HCT116 (cell line): ENCODE measurements around the gene CAMK1D. TPM values are rescaled to one million over a fixed set of nuclear protein-coding genes. Genes with fewer than 3 reads are reported as not detected.

Source experiments
- ATAC-seq: fragments of 200-7000 bp; cut with Tn5 transposase; 2 replicates; pipeline ENCODE4 v1.9.1; 2020; ENCODE audit warnings: mild to moderate bottlenecking, moderate library complexity
- BruUV-seq: library from RNA; stranded (reverse); fragments of 400-500 nt; replicated peaks from 2 replicates; lab custom pipeline; 2021; lab: Mats Ljungman, UMichigan
- CTCF ChIA-PET: fragments of 300-600 bp; sonication (Branson Sonifier 250); formaldehyde crosslinking; loops from one replicate; lab custom pipeline; 2021; ENCODE audit warnings: antibody characterized with exemption; lab: Charles Lee
- POLR2A ChIA-PET: fragments of 300-600, 350-600 bp; sonication (Branson Sonifier 250); formaldehyde crosslinking; loops from one replicate; lab custom pipeline; 2021; ENCODE audit warnings: antibody characterized with exemption; lab: Charles Lee
- RAD21 ChIA-PET, 2 experiments: fragments of 300-600 bp; sonication (Branson Sonifier 250); formaldehyde crosslinking; loops; one replicate each; lab custom pipeline; 2023; ENCODE audit warnings: low total read pairs in 2 of 2; ENCODE audit not compliant: uncharacterized antibody in 2 of 2, unreplicated experiment in 2 of 2, low non-redundant PET in 1 of 2; lab: Charles Lee
- DNase-seq: peaks from one replicate; pipeline ENCODE4 v3.0.0-alpha.2; 2010; ENCODE audit warnings: low read depth, low spot score
- H2AFZ ChIP-seq: fragments of 200-600 bp; shearing (Covaris generic), sonication (generic); 2 replicates; pipeline ENCODE4 v1.6.1; 2017; ENCODE audit warnings: low read depth, mixed run types, mixed read lengths, antibody characterized with exemption, low read length; ENCODE audit not compliant: poor library complexity, severe bottlenecking
- H3K27ac ChIP-seq: 2 replicates; pipeline ENCODE4 v1.5.1; 2012; ENCODE audit warnings: low read depth, low read length
- H3K27me3 ChIP-seq: fragments of 200-600 bp; sonication (generic); 2 replicates; pipeline ENCODE4 v1.6.1; 2016; ENCODE audit warnings: mixed run types, low read length, mixed read lengths; ENCODE audit not compliant: insufficient read depth
- H3K36me3 ChIP-seq, 2 experiments: fragments of 200-500 bp in 1 of 2; fragments of 200-600 bp in 1 of 2; sonication (Bioruptor generic) in 1 of 2; sonication (generic) in 1 of 2; 2 replicates each; pipeline versions ENCODE4 v1.5.1 to v1.6.1; 2014 to 2016; ENCODE audit warnings: low read length in 2 of 2, inconsistent platforms in 1 of 2, mixed read lengths in 1 of 2, mixed run types in 1 of 2; ENCODE audit not compliant: insufficient read depth in 2 of 2, control insufficient read depth in 1 of 2
- H3K4me1 ChIP-seq, 2 experiments: fragments of 200-600 bp in 1 of 2; sonication (generic) in 1 of 2; 2 replicates each; pipeline versions ENCODE4 v1.5.1 to v1.6.1; 2012 to 2017; ENCODE audit warnings: low read length in 2 of 2, inconsistent platforms in 1 of 2, mild to moderate bottlenecking in 1 of 2, mixed read lengths in 1 of 2, mixed run types in 1 of 2, moderate library complexity in 1 of 2; ENCODE audit not compliant: insufficient read depth in 2 of 2, control insufficient read depth in 1 of 2
- H3K4me2 ChIP-seq: fragments of 200-600 bp; sonication (generic); 2 replicates; pipeline ENCODE4 v1.6.1; 2017; ENCODE audit warnings: mixed run types, low read length, mixed read lengths
- H3K4me3 ChIP-seq, 2 experiments: fragments of 200-600 bp in 1 of 2; sonication (generic) in 1 of 2; replicated peaks in 1 of 2; 2 replicates each; pipeline ENCODE4 v1.5.1; 2011 to 2016; ENCODE audit warnings: low read length in 2 of 2, control low read depth in 1 of 2, low read depth in 1 of 2, mild to moderate bottlenecking in 1 of 2, mixed read lengths in 1 of 2, mixed run types in 1 of 2
- H3K79me2 ChIP-seq: fragments of 200-600 bp; sonication (generic); 2 replicates; pipeline ENCODE4 v1.6.1; 2017; ENCODE audit warnings: mild to moderate bottlenecking, mixed run types, low read length, moderate library complexity, mixed read lengths; ENCODE audit not compliant: insufficient read depth
- H3K9ac ChIP-seq: fragments of 200-600 bp; sonication (generic); 2 replicates; pipeline ENCODE4 v1.6.1; 2016; ENCODE audit warnings: low read length, mixed read lengths
- H3K9me2 ChIP-seq: fragments of 200-600 bp; sonication (generic), shearing (Covaris generic); 2 replicates; pipeline ENCODE4 v1.6.1; 2017; ENCODE audit warnings: mixed run types, mild to moderate bottlenecking, moderate library complexity; ENCODE audit not compliant: insufficient read depth
- H3K9me3 ChIP-seq, 2 experiments: fragments of 200-500 bp in 1 of 2; fragments of 200-600 bp in 1 of 2; sonication (Bioruptor generic) in 1 of 2; sonication (generic) in 1 of 2; 2 replicates each; pipeline ENCODE4 v1.6.1; 2014 to 2017; ENCODE audit warnings: low read length in 2 of 2, mixed read lengths in 2 of 2, inconsistent platforms in 1 of 2, low read depth in 1 of 2, mild to moderate bottlenecking in 1 of 2, mixed run types in 1 of 2, moderate library complexity in 1 of 2; ENCODE audit not compliant: control insufficient read depth in 1 of 2, insufficient read depth in 1 of 2
- H4K20me1 ChIP-seq: fragments of 200-600 bp; sonication (generic), shearing (Covaris generic); 2 replicates; pipeline ENCODE4 v1.6.1; 2017; ENCODE audit warnings: mixed run types, mild to moderate bottlenecking, moderate library complexity; ENCODE audit not compliant: insufficient read depth
- CBX3 ChIP-seq: IDR thresholded peaks from 2 replicates; pipeline ENCODE4 v1.6.1; 2012; ENCODE audit warnings: low read depth
- EGR1 ChIP-seq: IDR thresholded peaks from 2 replicates; pipeline ENCODE4 v1.6.1; 2012; ENCODE audit warnings: low read depth
- ELF1 ChIP-seq: IDR thresholded peaks from 2 replicates; pipeline ENCODE4 v1.6.1; 2012; ENCODE audit warnings: low read depth, borderline replicate concordance
- FOSL1 ChIP-seq: IDR thresholded peaks from 2 replicates; pipeline ENCODE4 v1.6.1; 2012; ENCODE audit warnings: low read depth
- POLR2AphosphoS5 ChIP-seq: IDR thresholded peaks from 2 replicates; pipeline ENCODE4 v1.6.1; 2011; ENCODE audit warnings: mild to moderate bottlenecking, low read depth, low read length, moderate library complexity
- SP1 ChIP-seq: IDR thresholded peaks from 2 replicates; pipeline ENCODE4 v1.6.1; 2012; ENCODE audit warnings: low read depth
- SRF ChIP-seq: IDR thresholded peaks from 2 replicates; pipeline ENCODE4 v1.6.1; 2012; ENCODE audit warnings: low read depth
- YY1 ChIP-seq: IDR thresholded peaks from 2 replicates; pipeline ENCODE4 v1.6.1; 2011; ENCODE audit warnings: low read length, low read depth, moderate library complexity, mild to moderate bottlenecking; ENCODE audit not compliant: insufficient replicate concordance; ENCODE audit errors: extremely low read depth
- ZFX ChIP-seq: fragments of 450-650 bp; IDR thresholded peaks from 2 replicates; pipeline ENCODE4 v1.6.1; 2017
- intact Hi-C: fragments of 100-400 bp; cut with micrococcal nuclease; formaldehyde crosslinking; loops from 2 replicates; pipeline ENCODE4 v1.10.0; 2022
- total RNA-seq: library from RNA; stranded (reverse); gene quantifications from one replicate; pipeline ENCODE4 v1.2.1, GENCODE V29; 2021; ENCODE audit not compliant: unreplicated experiment
- TF ChIP-seq, protein P1 (sequence below), 3 experiments: fragments of 200-600 bp in 1 of 3; sonication (generic) in 1 of 3; IDR thresholded peaks in 2 of 3; conservative IDR thresholded peaks in 1 of 3; 2 replicates each; pipeline ENCODE4 v1.5.1; 2012 to 2017; ENCODE audit warnings: low read depth in 2 of 3, low read length in 2 of 3, antibody characterized with exemption in 1 of 3, borderline replicate concordance in 1 of 3, control low read depth in 1 of 3, mild to moderate bottlenecking in 1 of 3, mixed read lengths in 1 of 3, mixed run types in 1 of 3, moderate library complexity in 1 of 3; ENCODE audit not compliant: insufficient read depth in 1 of 3
- TF ChIP-seq, protein P2 (sequence below): IDR thresholded peaks from 2 replicates; pipeline ENCODE4 v1.6.1; 2012; ENCODE audit warnings: low read depth
- TF ChIP-seq, protein P3 (sequence below): IDR thresholded peaks from 2 replicates; pipeline ENCODE4 v1.6.1; 2012

The CAMK1D gene
- total RNA-seq, 1 experiment from 2014 or later, result 9.6 TPM

DNA sequence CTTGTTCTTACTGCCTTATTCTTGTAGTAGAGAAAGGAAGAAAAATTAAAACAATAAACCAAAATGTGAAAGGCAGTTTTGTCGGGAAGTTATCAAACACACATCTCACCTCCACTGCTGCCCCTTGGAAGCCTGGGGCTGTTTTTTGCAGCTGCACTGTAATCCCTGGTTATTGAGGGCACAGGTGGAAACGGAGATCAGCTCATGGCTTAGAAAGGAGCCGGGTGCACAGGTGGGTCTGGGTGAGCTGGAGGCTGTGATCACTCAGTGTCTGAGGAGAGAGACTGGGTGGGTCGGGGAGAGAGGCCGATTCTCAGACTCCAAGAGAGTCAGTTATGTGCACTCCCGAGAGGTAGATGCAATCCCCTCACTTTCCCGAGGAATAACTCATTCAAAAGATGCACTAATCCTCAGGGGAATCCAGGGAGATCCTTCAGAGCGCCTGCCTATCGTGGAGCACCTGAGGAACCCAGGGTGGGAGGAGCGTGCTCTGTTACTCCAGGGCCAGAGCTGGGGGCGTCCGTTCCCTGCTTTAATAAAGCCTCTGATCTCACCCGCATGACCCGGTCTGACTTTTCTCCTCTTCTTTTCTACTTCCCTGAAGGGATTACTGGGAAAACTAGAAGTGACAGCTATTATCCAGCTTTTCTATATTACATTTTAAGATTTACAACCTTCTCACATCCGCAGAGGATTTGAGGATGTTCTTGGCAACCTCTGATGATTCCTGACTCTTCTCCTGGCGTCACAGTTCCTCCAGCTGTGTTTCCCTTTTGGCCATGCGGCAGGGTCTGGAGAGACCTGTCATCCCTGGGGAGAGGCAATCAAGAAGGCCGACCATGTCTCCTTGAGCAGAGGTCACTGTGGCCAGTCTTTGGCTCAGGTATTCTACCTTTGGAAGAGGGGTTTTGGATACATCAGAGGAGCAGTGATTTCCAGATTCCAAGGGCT, 82.1 kb downstream of the CAMK1D start:
- RAD21 ChIA-PET, result no interaction called here
- H3K36me3 ChIP-seq, result no peaks in the 10 kb centered on the region
- CTCF ChIA-PET, result no interaction called here
- H4K20me1 ChIP-seq, result no peaks in the 10 kb centered on the region
- TF ChIP-seq SRF (no peak), YY1 (no peak), ELF1 (no peak), EGR1 (no peak), CBX3 (no peak), FOSL1 (no peak), SP1 (no peak), POLR2AphosphoS5 (no peak), ZFX (no peak)
- TF ChIP-seq, protein P1, sequence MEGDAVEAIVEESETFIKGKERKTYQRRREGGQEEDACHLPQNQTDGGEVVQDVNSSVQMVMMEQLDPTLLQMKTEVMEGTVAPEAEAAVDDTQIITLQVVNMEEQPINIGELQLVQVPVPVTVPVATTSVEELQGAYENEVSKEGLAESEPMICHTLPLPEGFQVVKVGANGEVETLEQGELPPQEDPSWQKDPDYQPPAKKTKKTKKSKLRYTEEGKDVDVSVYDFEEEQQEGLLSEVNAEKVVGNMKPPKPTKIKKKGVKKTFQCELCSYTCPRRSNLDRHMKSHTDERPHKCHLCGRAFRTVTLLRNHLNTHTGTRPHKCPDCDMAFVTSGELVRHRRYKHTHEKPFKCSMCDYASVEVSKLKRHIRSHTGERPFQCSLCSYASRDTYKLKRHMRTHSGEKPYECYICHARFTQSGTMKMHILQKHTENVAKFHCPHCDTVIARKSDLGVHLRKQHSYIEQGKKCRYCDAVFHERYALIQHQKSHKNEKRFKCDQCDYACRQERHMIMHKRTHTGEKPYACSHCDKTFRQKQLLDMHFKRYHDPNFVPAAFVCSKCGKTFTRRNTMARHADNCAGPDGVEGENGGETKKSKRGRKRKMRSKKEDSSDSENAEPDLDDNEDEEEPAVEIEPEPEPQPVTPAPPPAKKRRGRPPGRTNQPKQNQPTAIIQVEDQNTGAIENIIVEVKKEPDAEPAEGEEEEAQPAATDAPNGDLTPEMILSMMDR (IDR thresholded peaks at IDR 0.05 in 2 of 3, conservative IDR thresholded peaks at IDR 0.05 in 1 of 3; ENCODE audit: borderline replicate concordance in 1 of 3, insufficient read depth in 1 of 3, low read depth in 2 of 3, low read length in 2 of 3), result no peak
- TF ChIP-seq, protein P2, sequence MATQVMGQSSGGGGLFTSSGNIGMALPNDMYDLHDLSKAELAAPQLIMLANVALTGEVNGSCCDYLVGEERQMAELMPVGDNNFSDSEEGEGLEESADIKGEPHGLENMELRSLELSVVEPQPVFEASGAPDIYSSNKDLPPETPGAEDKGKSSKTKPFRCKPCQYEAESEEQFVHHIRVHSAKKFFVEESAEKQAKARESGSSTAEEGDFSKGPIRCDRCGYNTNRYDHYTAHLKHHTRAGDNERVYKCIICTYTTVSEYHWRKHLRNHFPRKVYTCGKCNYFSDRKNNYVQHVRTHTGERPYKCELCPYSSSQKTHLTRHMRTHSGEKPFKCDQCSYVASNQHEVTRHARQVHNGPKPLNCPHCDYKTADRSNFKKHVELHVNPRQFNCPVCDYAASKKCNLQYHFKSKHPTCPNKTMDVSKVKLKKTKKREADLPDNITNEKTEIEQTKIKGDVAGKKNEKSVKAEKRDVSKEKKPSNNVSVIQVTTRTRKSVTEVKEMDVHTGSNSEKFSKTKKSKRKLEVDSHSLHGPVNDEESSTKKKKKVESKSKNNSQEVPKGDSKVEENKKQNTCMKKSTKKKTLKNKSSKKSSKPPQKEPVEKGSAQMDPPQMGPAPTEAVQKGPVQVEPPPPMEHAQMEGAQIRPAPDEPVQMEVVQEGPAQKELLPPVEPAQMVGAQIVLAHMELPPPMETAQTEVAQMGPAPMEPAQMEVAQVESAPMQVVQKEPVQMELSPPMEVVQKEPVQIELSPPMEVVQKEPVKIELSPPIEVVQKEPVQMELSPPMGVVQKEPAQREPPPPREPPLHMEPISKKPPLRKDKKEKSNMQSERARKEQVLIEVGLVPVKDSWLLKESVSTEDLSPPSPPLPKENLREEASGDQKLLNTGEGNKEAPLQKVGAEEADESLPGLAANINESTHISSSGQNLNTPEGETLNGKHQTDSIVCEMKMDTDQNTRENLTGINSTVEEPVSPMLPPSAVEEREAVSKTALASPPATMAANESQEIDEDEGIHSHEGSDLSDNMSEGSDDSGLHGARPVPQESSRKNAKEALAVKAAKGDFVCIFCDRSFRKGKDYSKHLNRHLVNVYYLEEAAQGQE, result no peak
- TF ChIP-seq, protein P3, sequence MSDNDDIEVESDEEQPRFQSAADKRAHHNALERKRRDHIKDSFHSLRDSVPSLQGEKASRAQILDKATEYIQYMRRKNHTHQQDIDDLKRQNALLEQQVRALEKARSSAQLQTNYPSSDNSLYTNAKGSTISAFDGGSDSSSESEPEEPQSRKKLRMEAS, result no peak
- no peak overlapping the region for H2AFZ ChIP-seq
- ATAC-seq (no peak), DNase-seq (no peak)
- intact Hi-C loops, result no loop called here
- no peaks in the 10 kb centered on the region for H3K9me3 ChIP-seq
- H3K79me2 ChIP-seq, result no peaks in the 10 kb centered on the region
- BruUV-seq, result no TSS peak
- no peak overlapping the region for H3K9ac ChIP-seq
- POLR2A ChIA-PET, result no interaction called here
- H3K4me2 ChIP-seq, result no peak overlapping the region
- H3K27me3 ChIP-seq, result no peaks in the 10 kb centered on the region
- H3K4me3 ChIP-seq, result no peak overlapping the region
- no peaks in the 10 kb centered on the region for H3K4me1 ChIP-seq
- no peaks in the 10 kb centered on the region for H3K9me2 ChIP-seq
- no peak overlapping the region for H3K27ac ChIP-seq
